BJ (cell line): ENCODE results near the gene TECRL. TPM values are rescaled to one million over a fixed set of nuclear protein-coding genes. Genes with fewer than 3 reads are reported as not detected.

Experiments used
- CTCF ChIA-PET: fragments of 350-600 bp; formaldehyde crosslinking; extraction: SDS; loops from one replicate; lab custom pipeline; 2021; ENCODE audit warnings: antibody characterized with exemption, inconsistent platforms; lab: Yijun Ruan, JAX
- POLR2A ChIA-PET: fragments of 300-600 bp; sonication (Branson Sonifier 250); formaldehyde crosslinking; extraction: SDS; loops from one replicate; lab custom pipeline; 2021; ENCODE audit warnings: antibody characterized with exemption; lab: Charles Lee
- DNase-seq: peaks from one replicate; pipeline ENCODE4 v3.0.0-alpha.2; 2011; ENCODE audit warnings: low read depth
- H3K27me3 ChIP-seq: 2 replicates; pipeline ENCODE4 v1.6.0; 2011; ENCODE audit warnings: low read length; ENCODE audit not compliant: control insufficient read depth, insufficient read depth
- H3K36me3 ChIP-seq: 2 replicates; pipeline ENCODE4 v1.5.1; 2011; ENCODE audit warnings: low read length; ENCODE audit not compliant: control insufficient read depth, insufficient read depth
- H3K4me3 ChIP-seq: 2 replicates; pipeline ENCODE4 v1.5.1; 2011; ENCODE audit warnings: low read depth, mild to moderate bottlenecking, control low read depth, low read length
- polyA plus RNA-seq: library from polyadenylated mRNA; depleted of rRNA; stranded (reverse); fragments of >200 nt; gene quantifications from 2 replicates; pipeline ENCODE4 v1.2.3, GENCODE V29; 2011
- small RNA-seq: library from RNA; depleted of rRNA; stranded (forward); fragments of <200 nt; gene quantifications from one replicate; pipeline ENCODE3, GENCODE V24; 2012; ENCODE audit warnings: low replicate concordance, low read depth; ENCODE audit not compliant: insufficient read length
- TF ChIP-seq, protein P1 (sequence below): IDR thresholded peaks from 2 replicates; pipeline ENCODE4 v1.5.1; 2011; ENCODE audit warnings: low read depth, mild to moderate bottlenecking, control low read depth, inconsistent platforms, low read length, moderate library complexity; ENCODE audit not compliant: insufficient read depth

TECRL gene
- polyA plus RNA-seq, 1 experiment = not detected

DNA sequence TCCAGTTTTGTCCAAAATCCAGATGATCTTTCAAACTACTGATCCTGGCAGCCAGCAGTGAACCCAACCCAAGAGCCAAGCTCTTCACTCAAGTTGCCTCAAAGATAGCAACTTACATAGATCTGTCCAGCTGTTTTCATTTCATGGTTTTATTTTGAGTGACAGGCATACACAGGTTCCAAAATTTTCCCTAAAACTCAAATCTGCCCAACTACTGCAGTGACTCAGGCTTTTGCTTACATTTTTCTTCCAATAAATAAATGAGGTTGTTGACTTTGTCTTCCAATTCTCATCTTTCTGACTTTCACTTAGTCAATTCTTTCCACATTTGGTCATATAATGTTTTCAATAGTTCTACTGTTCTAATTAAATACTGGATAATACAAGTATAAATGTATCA is 158.8 kb downstream of the TECRL start:
- Histone ChIP-seq H3K27me3 (no peaks in the 10 kb centered on the region), H3K4me3 (no peak overlapping the region), H3K36me3 (no peaks in the 10 kb centered on the region)
- POLR2A ChIA-PET = no interaction called here
- DNase-seq = no peak
- TF ChIP-seq, protein P1, sequence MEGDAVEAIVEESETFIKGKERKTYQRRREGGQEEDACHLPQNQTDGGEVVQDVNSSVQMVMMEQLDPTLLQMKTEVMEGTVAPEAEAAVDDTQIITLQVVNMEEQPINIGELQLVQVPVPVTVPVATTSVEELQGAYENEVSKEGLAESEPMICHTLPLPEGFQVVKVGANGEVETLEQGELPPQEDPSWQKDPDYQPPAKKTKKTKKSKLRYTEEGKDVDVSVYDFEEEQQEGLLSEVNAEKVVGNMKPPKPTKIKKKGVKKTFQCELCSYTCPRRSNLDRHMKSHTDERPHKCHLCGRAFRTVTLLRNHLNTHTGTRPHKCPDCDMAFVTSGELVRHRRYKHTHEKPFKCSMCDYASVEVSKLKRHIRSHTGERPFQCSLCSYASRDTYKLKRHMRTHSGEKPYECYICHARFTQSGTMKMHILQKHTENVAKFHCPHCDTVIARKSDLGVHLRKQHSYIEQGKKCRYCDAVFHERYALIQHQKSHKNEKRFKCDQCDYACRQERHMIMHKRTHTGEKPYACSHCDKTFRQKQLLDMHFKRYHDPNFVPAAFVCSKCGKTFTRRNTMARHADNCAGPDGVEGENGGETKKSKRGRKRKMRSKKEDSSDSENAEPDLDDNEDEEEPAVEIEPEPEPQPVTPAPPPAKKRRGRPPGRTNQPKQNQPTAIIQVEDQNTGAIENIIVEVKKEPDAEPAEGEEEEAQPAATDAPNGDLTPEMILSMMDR = no peak
- CTCF ChIA-PET = no interaction called here

DNA sequence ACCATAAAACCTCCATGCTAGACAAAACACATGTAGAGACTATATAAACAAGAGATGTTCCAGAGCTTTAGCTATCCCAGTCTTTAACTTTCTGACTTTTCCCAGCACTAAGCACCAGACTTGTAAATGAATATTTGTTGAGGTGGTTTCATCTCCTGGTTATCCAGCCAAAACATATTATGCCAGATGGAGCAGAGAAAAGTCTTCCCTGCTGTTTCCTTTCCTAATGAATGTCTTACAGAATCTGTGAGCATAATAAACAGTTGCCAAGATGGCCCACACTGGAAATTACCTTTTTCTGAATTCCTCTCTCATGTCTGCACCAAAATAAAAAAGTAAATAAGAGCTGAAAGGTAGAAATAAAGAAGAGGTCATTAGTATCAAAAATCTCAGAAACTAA is 159.2 kb downstream of the TECRL start:
- TF ChIP-seq, protein P1 = no peak
- Histone ChIP-seq H3K4me3 (no peak overlapping the region), H3K27me3 (no peaks in the 10 kb centered on the region), H3K36me3 (no peaks in the 10 kb centered on the region)
- no peak for DNase-seq
- ChIA-PET CTCF (no interaction called here), POLR2A (no interaction called here)

DNA sequence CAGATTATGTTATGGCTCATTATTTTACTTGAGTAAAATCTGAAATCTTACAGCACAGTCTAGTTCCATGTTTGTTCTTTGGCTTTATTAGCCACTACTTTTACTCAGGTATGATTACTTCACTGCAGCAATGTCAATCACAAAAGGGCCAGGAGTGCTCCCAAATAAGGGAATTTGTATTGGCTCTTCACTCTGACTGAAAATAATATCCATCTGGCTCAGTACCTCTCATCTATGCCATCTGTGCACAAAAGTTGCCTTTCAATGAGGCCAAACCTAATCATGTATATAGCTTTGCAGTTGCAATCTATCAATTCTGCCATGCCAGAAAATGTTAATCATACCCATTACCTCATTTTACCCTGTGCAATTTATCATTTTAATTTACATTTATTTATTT is 161.1 kb downstream of the TECRL start:
- Histone ChIP-seq H3K27me3 (no peaks in the 10 kb centered on the region), H3K4me3 (no peak overlapping the region), H3K36me3 (no peaks in the 10 kb centered on the region)
- ChIA-PET POLR2A (no interaction called here), CTCF (no interaction called here)
- TF ChIP-seq, protein P1 = no peak
- DNase-seq = no peak

DNA sequence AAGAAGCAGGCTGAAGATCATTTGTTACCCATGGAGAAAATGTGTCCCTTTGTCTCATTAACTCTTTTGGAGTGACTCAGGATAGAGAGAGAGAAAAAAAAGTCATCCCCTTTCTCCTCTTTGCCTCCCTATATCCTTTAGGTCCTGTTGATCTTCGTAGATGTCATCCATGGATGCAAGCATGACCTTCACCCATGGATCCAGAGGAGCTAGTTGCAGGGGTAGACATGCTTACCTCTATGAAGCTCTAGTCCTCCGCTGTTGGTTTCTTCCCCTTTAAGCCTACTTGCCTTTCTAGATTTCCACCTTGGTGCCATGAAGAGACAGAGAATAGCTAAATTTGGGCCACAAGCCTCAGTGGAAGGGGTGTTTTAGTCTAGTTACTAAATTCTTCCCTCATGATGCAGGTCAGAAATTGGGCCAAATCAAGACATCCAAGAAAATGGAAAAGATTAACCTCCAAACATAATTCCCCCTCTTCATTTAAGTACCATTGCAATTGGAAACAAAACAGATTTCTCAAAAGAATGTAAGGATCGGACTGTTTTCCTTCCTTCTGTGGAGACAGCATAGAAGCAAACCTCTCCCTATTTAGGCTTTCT is 178.4 kb downstream of the TECRL start:
- no peak for DNase-seq
- Histone ChIP-seq H3K36me3 (no peaks in the 10 kb centered on the region), H3K27me3 (no peaks in the 10 kb centered on the region), H3K4me3 (no peak overlapping the region)
- TF ChIP-seq, protein P1 = no peak
- ChIA-PET CTCF (no interaction called here), POLR2A (no interaction called here)

Small RNA genes within 50 kb of the gene (small RNA-seq; reads per million reads assigned to genes)
- gene RNU6-191P = not detected
